EH (cell line): ENCODE measurements around the gene SPON1.

Experiments used
- DNase-seq: peaks from one replicate; pipeline ENCODE4 v3.0.0-alpha.2; 2015; ENCODE audit warnings: low read depth

Gene SPON1

GRCh38 chr11:14186046-14186775 is 223.7 kb downstream of the SPON1 start:
- DNase-seq, result no peak

- DNase-seq, result no peak
Measured at GRCh38 chr11:14189874-14190273, 227.4 kb downstream of the SPON1 start.

GRCh38 chr11:14190992-14191778 is 228.7 kb downstream of the SPON1 start:
- DNase-seq, result no peak

- no peak for DNase-seq
Measured at GRCh38 chr11:14193644-14194043, 231.1 kb downstream of the SPON1 start.

GRCh38 chr11:14202251-14203196 is 240.0 kb downstream of the SPON1 start:
- no peak for DNase-seq

- DNase-seq, result no peak
Measured at GRCh38 chr11:14203321-14203720, 240.8 kb downstream of the SPON1 start.

GRCh38 chr11:14212986-14213385 is 250.5 kb downstream of the SPON1 start:
- no peak for DNase-seq

GRCh38 chr11:14218728-14219127 is 256.2 kb downstream of the SPON1 start:
- no peak for DNase-seq

- no peak for DNase-seq
Measured at GRCh38 chr11:14223636-14224288, 261.2 kb downstream of the SPON1 start.

GRCh38 chr11:14224395-14224794 is 261.9 kb downstream of the SPON1 start:
- DNase-seq, result no peak

GRCh38 chr11:14225666-14226065 is 263.1 kb downstream of the SPON1 start:
- DNase-seq, result no peak

GRCh38 chr11:14228356-14228755 is 265.8 kb downstream of the SPON1 start:
- DNase-seq, result no peak

GRCh38 chr11:14229472-14229871 is 266.9 kb downstream of the SPON1 start:
- no peak for DNase-seq

- DNase-seq, result no peak
Measured at GRCh38 chr11:14230407-14230806, 267.9 kb downstream of the SPON1 start.

GRCh38 chr11:14232652-14233051 is 270.1 kb downstream of the SPON1 start:
- no peak for DNase-seq

GRCh38 chr11:14234446-14234845 is 271.9 kb downstream of the SPON1 start:
- DNase-seq, result no peak

GRCh38 chr11:14235701-14236100 is 273.2 kb downstream of the SPON1 start:
- no peak for DNase-seq

- no peak for DNase-seq
Measured at GRCh38 chr11:14237444-14237961, 275.0 kb downstream of the SPON1 start.

- no peak for DNase-seq
Measured at GRCh38 chr11:14240221-14240620, 277.7 kb downstream of the SPON1 start.

GRCh38 chr11:14240951-14241350 is 278.4 kb downstream of the SPON1 start:
- DNase-seq, result no peak

- no peak for DNase-seq
Measured at GRCh38 chr11:14242187-14242586, 279.7 kb downstream of the SPON1 start.

- no peak for DNase-seq
Measured at GRCh38 chr11:14242733-14243132, 280.2 kb downstream of the SPON1 start.
